NCI-H146 (cell line): ENCODE measurements around the gene STXBP5L.
"Not testable (repeated sequence)": the region's sequence is repeated elsewhere in the genome, so short reads cannot be mapped to it uniquely, and the experiment has no call there.

Source experiments
- DNase-seq: peaks from one replicate; lab custom pipeline; 2025; lab: John Stamatoyannopoulos, UW

Gene STXBP5L

GRCh38 chr3:120908030-120908794, at the start of gene STXBP5L:
STXBP5L (plus strand) TSS chr3:120908205; CDS start chr3:120909579, 1,374 bp downstream.
- DNase-seq: peak; percentile 86

GRCh38 chr3:120858521-120858920, 49.5 kb upstream of the STXBP5L start:
- no peak for DNase-seq

GRCh38 chr3:120864541-120864940, 43.5 kb upstream of the STXBP5L start:
- DNase-seq: peak; percentile 31

- DNase-seq: no peak
Measured at GRCh38 chr3:120875507-120875906, 32.5 kb upstream of the STXBP5L start.

GRCh38 chr3:120875989-120876388, 32.0 kb upstream of the STXBP5L start:
- no peak for DNase-seq

- DNase-seq: no peak
Measured at GRCh38 chr3:120879411-120879810, 28.6 kb upstream of the STXBP5L start.

DNA sequence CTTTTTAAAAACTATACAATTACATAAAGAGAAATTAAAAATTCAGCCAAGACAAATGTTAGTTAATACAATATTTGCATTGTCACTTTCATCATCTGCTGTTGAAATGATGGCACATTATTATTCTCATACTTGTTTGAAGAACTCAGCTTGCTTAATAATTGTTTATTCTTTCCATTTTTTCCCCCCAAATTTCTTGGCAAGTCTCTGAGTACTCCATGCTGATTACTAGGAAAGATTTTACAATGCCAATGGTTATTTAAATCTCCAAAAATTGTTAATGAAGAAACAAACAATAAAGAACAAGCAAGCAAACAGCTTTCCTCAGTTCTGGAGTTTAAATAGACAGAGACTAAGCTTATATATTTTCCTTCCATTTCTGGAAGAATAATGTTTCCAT, 15.1 kb upstream of the STXBP5L start:
- DNase-seq: no peak

DNA sequence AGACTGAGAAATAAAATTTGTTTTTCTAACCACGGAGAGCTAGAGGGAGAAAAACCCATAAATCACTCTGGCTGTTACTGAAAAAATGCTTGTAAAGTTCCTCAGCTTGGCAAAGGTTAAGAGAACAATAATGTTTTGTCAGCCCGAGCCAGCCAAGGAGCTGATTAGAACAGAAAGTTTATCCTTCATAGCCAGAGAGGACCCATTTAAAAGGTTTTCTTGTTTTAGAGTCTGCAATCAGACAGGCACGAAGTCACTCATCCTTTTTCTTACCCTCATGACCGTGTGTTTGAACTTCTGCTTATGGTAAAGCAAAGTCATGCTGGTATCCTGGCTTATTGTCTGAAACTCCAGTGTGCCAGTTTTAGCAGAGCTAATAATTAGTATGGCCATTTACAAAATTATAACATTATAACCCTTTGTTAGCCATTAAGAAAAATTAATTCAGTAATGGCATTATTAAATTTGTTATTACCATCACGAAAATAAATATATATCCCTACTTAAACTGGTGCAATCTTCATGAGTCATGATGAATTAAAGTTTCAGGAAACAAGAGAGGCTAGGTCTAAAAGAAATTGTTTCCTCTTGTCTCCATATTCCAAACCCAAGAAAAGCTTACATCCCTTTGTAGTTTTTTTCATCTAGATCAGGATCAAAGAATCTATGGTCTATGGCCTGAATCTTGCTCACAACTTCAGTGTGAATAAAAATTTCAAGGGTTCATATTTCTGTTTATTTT, 13.5 kb upstream of the STXBP5L start:
- no peak for DNase-seq

GRCh38 chr3:120901716-120902115, 6.3 kb upstream of the STXBP5L start:
- not testable (repeated sequence) for DNase-seq

GRCh38 chr3:120903221-120903620, 4.8 kb upstream of the STXBP5L start:
- DNase-seq: peak; percentile 12

DNA sequence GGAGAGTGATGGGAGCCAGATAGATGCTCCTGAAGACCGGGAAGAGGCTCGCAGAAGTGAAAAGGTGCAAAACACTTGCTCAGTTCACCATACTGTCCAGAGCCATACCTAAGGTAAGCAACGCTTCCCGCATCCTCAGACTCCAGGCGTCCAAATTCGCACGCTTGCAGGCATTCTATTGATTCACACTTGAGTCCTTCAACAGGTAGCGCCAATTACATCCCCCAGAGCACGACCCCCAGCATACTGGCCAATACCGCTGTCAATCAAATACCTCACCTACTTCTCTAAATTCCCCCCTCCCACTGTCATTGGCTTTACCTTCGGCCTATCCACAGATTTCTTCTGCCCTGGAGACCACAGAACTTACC, 361 bp upstream of the STXBP5L start:
- peak; percentile 100 for DNase-seq

DNA sequence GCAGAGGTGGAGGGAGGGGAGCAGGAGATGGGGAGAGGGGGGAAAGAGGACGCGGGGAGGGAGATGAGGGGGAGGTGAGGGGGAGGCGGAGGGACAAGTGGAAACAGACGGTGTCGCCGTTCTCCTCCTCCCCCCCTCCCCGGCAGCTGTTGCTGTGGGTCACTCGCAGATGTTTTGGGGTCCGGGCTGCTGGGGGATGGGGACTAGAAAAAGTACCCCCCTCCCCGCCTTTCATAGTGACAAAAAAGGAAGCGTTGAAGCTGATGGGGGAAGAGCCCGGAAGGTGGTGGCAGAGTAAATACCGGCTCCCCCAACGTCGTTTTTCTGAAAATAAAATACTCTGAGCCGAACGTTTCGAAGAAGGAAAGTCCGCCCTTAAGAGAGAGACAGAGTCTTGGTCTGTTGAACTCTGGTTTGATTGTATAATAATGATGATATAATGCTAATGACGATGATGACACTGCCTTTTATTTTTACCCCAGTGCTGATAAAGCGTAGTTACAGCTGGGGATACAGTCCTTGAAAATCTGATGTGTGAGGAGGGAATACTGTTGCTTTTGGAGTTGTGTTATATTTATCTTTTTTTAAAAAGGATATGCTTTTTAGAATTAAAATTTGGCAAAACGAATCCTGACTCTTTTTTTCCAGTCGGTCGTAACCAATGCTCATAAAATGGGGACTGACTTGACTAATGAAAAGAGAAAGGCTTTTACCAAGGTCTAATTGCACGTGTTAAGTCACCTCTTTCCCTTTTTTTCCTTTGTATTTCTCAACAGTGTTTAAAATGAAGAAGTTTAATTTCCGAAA, 993 bp downstream of the STXBP5L start:
- no peak for DNase-seq

DNA sequence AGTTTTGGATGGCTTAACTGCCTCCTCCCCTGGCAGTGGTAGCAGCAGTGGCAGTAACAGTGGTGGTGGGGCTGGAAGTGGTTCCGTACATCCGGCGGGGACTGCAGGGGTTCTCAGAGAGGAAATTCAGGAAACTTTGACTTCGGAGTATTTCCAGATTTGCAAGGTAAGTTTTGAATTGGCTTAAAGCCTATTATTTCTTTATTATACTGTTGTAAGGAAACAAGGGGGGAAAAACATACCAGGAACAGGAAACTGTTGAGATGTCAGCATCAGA, 1.5 kb downstream of the STXBP5L start:
- DNase-seq: peak; percentile 57

- no peak for DNase-seq
Measured at GRCh38 chr3:120926146-120926545, 18.1 kb downstream of the STXBP5L start.

DNA sequence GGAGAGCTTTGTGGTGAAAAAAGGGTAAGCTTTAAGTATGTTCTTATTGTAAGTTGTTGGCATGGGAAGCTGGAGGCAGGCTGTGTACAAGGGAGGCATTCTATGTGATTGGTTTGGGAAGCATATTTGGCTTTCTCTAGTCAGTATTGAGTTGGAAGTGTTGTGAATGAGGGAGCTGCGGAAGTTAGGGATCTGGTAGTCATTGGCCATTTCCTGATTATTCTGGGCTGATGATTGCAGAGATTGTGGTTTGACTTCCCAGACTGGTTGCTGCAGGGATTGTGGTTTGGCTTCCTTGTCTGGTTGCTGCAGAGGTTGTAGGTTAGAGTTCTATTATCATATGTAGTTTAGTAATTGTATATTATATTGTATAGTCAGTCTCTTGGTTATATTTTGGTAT, 21.0 kb downstream of the STXBP5L start:
- DNase-seq: no peak

DNA sequence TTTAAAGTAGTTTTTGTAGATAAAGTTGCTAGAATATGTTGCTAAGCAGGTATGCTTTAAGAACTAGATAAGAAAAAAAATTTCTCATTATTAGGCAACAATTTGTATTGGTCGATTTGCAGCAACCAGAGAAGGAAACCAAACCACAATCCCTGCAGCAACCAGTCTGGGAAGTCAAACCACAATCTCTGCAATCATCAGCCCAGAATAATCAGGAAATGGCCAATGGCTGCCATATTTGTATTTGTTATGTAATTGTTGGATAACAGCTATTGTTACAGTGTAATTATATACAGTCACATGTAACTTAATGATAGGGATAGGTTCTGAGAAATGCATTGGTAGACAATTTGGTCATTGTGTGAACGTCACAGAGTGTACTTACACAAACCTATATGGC, 23.6 kb downstream of the STXBP5L start:
- no peak for DNase-seq

DNA sequence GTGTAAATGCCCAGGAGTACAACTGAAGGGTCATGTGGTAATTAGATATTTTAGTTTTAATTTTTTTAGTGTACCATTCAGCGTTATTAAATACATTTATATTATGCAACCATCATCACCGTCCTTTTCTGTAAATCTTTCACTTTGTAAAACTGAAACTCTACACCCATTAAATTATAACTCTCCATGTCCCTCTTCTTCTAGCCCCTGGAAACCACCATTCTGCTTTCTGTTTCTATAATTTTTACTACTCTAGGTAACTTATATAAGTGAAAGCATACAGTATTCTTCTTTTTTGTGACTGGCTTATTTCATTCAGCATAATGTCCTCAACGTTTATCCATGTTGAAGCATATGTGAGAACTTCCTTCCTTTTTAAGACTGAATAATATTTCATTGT, 48.1 kb downstream of the STXBP5L start:
- DNase-seq: no peak

DNA sequence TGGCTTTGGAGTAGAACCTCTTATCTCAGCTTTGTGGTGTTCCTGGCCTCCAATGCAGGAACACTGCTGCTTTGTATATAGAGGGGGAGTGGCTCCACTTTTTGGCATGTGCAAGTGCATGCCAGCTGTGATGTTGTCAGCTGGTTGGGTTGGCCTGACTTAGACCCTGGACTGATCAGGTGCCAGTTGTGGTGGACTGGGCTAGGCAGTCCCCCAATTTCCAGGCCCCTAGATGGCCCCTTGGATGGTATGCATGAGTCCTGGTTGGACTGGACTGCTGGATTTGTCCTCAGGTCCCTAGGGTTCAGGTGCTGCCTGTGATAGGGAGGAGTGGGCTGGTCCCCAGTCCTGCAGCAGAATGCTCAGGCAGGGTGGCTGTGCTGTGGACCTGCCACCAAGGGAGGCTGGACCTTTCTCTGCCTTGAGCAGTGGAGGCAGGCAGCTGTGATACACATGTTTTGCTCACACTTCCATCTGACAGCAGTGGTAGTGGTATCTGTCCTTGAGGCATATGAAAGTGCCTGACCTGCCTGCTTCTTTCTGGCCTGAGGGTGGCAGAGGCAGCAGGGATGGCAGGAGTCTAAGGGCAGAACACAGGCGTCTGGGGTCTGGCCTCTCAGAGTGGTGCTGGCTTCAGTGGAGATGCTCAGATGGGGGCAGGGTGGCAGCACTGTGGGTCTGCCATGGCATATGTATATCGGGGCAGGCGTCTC, 74.8 kb downstream of the STXBP5L start:
- DNase-seq: no peak

- DNase-seq: no peak
Measured at GRCh38 chr3:120983321-120983665, 75.3 kb downstream of the STXBP5L start.

GRCh38 chr3:120983841-120984240, 75.8 kb downstream of the STXBP5L start:
- DNase-seq: no peak

DNA sequence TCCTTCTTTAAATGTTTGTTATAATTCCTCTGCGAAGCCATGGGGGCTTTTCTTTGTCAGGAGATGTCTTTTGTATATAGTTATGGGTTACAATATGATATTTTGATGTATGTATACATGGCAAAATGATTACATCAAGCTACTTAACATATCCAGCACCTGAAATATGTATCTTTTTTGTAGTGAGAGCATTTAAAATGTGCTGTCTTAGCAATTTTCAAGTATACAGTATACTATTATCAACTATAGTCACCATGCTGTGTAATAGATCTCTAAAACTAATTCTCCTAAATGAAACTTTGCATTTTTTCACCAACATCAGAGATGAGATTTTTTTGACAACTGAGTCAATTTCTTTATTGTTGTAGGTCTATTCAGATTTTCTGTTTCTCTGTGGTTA, 77.2 kb downstream of the STXBP5L start:
- no peak for DNase-seq

DNA sequence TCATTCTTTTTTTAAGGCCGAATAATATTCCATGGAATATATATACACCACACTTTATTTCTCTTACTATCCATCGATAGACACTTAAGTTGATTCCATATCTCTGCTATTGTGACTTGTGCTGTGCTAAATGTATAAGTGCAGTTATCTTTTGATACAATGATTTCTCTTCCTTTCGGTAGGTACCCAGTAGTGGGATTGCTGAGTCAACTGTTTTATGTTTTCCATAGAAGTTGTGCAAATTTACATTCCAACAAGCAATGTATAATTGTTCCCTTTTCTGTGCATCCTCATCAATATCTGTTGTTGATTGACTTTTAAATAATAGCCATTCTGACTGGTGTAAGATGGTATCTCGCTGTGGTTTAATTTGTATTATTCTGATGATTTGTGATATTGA, 81.0 kb downstream of the STXBP5L start:
- no peak for DNase-seq
